Measurements from ENCODE around the gene NRIP3. TPM values are rescaled to one million over a fixed set of nuclear protein-coding genes. Genes with fewer than 3 reads are reported as not detected.
"Not testable (repeated sequence)": the region's sequence is repeated elsewhere in the genome, so short reads cannot be mapped to it uniquely, and the experiment has no call there.

NRIP3 gene
- polyA plus RNA-seq, 1 experiment = 12.3 TPM

- no peak overlapping the region for H3K4me3 ChIP-seq (ENCODE audit: low read depth, low read length)
- TF ChIP-seq CTCF (IDR thresholded peaks at IDR 0.05; ENCODE audit: low read depth, low read length) = no peak
- no peak for DNase-seq (ENCODE audit: low read depth, low spot score)
- no peaks in the 10 kb centered on the region for H3K9me3 ChIP-seq (ENCODE audit: control insufficient read depth, insufficient read depth, low read length)
- H3K27me3 ChIP-seq (ENCODE audit: control insufficient read depth, insufficient read depth, low read length) = no peaks in the 10 kb centered on the region
- POLR2A ChIA-PET = interaction anchor here (0.6 kb wide), 1 partner anchor 137 kb away, joined by 3 read pairs; no protein-coding TSS in a partner anchor
- no peak overlapping the region for H3K27ac ChIP-seq (ENCODE audit: low read depth, low read length)
- CTCF ChIA-PET = interaction anchor here (1.1 kb wide), 1 partner anchor 149 kb away, joined by 4 read pairs; no protein-coding TSS in a partner anchor
Measured at GRCh38 chr11:8988329-8989234, 15.2 kb downstream of the NRIP3 start.

- Histone ChIP-seq H3K9me3 (ENCODE audit: control insufficient read depth, insufficient read depth, low read length) (no peaks in the 10 kb centered on the region), H3K27me3 (ENCODE audit: control insufficient read depth, insufficient read depth, low read length) (no peaks in the 10 kb centered on the region), H3K4me3 (ENCODE audit: low read depth, low read length) (no peak overlapping the region), H3K27ac (ENCODE audit: low read depth, low read length) (no peak overlapping the region)
- ChIA-PET CTCF (interaction anchor here (1.1 kb wide), 1 partner anchor 150 kb away, joined by 4 read pairs; no protein-coding TSS in a partner anchor), POLR2A (no interaction called here)
- no peak for DNase-seq (ENCODE audit: low read depth, low spot score)
- TF ChIP-seq CTCF (IDR thresholded peaks at IDR 0.05; ENCODE audit: low read depth, low read length) = no peak
Measured at GRCh38 chr11:8987446-8987845, 16.4 kb downstream of the NRIP3 start.

GRCh38 chr11:8986772-8987171, 17.0 kb downstream of the NRIP3 start:
- DNase-seq (ENCODE audit: low read depth, low spot score); H3K4me3 ChIP-seq (ENCODE audit: low read depth, low read length); H3K27me3 ChIP-seq (ENCODE audit: control insufficient read depth, insufficient read depth, low read length); POLR2A ChIA-PET; H3K9me3 ChIP-seq (ENCODE audit: control insufficient read depth, insufficient read depth, low read length); H3K27ac ChIP-seq (ENCODE audit: low read depth, low read length): not testable (repeated sequence)
- CTCF ChIA-PET = interaction anchor here (0.5 kb wide), 1 partner anchor 267 kb away, joined by 3 read pairs; no protein-coding TSS in a partner anchor

DNA sequence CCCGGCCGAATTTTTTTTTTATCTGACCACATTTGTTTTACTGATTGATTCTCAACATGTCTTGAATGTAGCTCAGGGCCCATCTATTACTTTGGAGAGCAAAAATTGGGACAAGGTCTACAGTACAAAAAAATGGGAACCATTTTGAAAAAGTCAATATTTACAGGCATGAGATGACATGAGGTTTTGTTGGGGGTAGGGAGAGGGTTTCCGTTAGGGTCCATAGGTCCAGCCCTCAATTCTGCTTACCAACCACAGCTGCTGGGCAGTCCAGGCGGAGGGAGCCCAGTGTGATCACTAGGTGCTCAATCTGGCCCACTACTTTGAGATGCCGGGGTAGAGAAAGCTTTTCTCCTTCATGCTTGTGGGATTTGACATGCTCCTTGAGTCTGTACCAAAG, 18.3 kb downstream of the NRIP3 start:
- POLR2A ChIA-PET = no interaction called here
- CTCF ChIA-PET = interaction anchor here (1.0 kb wide), 1 partner anchor 152 kb away, joined by 7 read pairs; no protein-coding TSS in a partner anchor
- no peaks in the 10 kb centered on the region for H3K9me3 ChIP-seq (ENCODE audit: control insufficient read depth, insufficient read depth, low read length)
- TF ChIP-seq CTCF (IDR thresholded peaks at IDR 0.05; ENCODE audit: low read depth, low read length) = no peak
- H3K27me3 ChIP-seq (ENCODE audit: control insufficient read depth, insufficient read depth, low read length) = no peaks in the 10 kb centered on the region
- no peak for DNase-seq (ENCODE audit: low read depth, low spot score)
- no peak overlapping the region for H3K4me3 ChIP-seq (ENCODE audit: low read depth, low read length)
- H3K27ac ChIP-seq (ENCODE audit: low read depth, low read length) = no peak overlapping the region

DNA sequence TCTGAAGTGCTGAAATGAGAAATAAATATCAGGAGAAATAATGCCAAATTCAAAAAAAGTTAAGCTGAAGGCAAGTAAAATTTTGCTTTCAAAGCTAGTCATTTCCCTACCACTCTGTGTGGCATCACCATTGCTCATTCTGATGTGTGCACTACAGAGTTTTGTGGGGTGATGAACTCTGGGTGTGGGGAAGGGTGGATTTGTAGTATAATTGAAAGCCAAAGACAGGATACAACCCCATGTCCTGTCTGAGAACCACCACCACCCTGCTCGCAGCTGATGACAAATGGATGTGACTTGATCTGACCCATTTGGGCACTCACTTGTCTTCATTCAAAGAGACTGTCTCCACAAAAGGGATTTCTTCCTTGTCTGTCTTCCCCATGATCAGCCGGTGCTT, 20.2 kb downstream of the NRIP3 start:
- Histone ChIP-seq H3K4me3 (ENCODE audit: low read depth, low read length) (no peak overlapping the region), H3K27me3 (ENCODE audit: control insufficient read depth, insufficient read depth, low read length) (no peaks in the 10 kb centered on the region), H3K9me3 (ENCODE audit: control insufficient read depth, insufficient read depth, low read length) (no peaks in the 10 kb centered on the region), H3K27ac (ENCODE audit: low read depth, low read length) (no peak overlapping the region)
- ChIA-PET POLR2A (no interaction called here), CTCF (interaction anchor here (0.6 kb wide), 1 partner anchor 40 kb away, joined by 5 read pairs; no protein-coding TSS in a partner anchor)
- no peak for DNase-seq (ENCODE audit: low read depth, low spot score)
- no peak for TF ChIP-seq CTCF (IDR thresholded peaks at IDR 0.05; ENCODE audit: low read depth, low read length)
